ENCODE data around the gene CAMKMT.

- TF ChIP-seq JUN (IDR thresholded peaks at IDR 0.05; ENCODE audit: borderline replicate concordance, low read depth, low read length), result no peak
- TF ChIP-seq JUN (CRISPR knock-in tag; IDR thresholded peaks at IDR 0.05; ENCODE audit: borderline replicate concordance), result no peak
- no peak for TF ChIP-seq ERF (CRISPR knock-in tag; IDR thresholded peaks at IDR 0.05)
- no peak for TF ChIP-seq ZNF280B (CRISPR knock-in tag; IDR thresholded peaks at IDR 0.05)
These were observed 664 bp downstream of the CAMKMT start for GRCh38 chr2:44362207-44363015.
